ENCODE data around the gene SNX32.

- TF ChIP-seq EZH2phosphoT487 (conservative IDR thresholded peaks at IDR 0.05; ENCODE audit: low read length) (no peak), CTCF (IDR thresholded peaks at IDR 0.05; ENCODE audit: insufficient read depth, low read length, poor library complexity, severe bottlenecking) (no peak)
These were observed 50.3 kb downstream of the SNX32 start for GRCh38 chr11:65883786-65884715.

All from SU-DHL-6 (cell line).